GM15510 (cell line): ENCODE data around the gene SNAI1.

Experiments
- POLR2A ChIP-seq: IDR thresholded peaks from 3 replicates; pipeline ENCODE4 v1.6.1; 2011; ENCODE audit warnings: borderline replicate concordance; ENCODE audit not compliant: insufficient read length; ENCODE audit errors: extremely low read depth

The SNAI1 gene

DNA sequence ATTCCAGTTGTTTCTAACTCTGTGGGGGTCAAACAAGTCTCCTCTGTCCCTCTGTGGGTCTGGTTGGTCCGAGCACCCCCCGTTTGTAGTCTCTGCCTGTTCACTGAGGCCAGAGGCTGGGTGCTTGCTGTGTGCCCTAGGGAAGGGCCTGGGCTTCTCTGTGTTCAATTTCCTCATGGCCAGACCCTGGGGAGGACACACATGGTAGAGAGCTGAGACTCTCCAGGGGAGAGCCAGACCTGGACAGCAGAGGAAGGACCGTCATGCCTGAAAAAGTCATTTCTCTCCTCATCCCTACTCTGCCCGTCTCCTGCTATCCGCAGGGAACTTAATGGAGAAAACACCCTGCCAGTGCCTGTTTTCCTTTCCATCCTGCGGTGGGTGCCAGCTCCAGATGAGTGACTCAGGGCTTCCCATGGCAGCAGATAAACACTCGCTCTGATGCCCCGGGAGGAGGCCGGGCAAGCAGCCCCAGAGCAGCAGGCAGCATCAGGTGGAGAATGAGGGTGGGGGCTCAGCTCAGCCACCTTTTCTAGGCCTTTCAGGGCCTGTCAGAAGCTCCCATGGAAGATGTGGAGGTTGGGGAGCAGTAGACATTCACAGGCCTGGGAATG, 51.9 kb downstream of the SNAI1 start:
- TF ChIP-seq POLR2A, result no peak

DNA sequence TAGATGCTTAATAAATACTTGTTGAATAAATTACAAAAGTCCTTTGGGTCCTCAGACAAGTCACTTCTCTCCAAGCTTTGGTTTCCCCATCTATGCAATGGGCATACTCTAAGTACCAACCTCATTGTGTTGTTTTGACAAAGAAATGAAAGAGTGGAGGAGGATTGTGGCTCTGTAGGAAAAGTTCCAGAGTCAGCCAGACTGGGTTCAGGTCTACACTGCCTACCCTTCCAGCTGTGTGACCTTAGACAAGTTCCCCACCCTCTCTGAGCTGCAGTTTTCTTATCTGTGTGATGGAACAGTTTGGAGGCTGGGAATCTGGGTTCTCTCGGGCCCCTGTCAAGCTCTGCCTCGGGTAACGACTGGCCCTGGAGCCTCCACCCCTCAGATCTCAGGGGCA, 53.9 kb downstream of the SNAI1 start:
- TF ChIP-seq POLR2A, result no peak

DNA sequence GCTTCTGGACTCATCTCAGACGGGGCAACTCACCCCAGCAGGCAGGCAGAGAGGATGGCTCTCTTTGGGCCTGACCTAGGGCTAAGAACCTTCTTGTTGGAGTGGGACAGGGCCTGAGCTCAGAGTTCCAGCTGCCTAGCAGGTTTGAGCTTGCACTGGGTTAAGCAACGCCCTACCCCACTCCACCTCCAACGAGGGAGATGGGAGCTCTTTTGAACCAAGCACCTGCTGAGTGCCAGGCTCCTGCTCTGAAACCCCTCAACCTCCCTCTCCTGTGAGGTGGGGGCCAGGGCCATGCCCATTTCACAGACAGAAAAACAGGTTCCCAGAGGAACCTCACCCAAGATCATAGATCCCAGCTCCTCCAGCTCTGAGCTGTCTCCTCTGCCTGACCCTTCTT, 54.3 kb downstream of the SNAI1 start:
- no peak for TF ChIP-seq POLR2A

DNA sequence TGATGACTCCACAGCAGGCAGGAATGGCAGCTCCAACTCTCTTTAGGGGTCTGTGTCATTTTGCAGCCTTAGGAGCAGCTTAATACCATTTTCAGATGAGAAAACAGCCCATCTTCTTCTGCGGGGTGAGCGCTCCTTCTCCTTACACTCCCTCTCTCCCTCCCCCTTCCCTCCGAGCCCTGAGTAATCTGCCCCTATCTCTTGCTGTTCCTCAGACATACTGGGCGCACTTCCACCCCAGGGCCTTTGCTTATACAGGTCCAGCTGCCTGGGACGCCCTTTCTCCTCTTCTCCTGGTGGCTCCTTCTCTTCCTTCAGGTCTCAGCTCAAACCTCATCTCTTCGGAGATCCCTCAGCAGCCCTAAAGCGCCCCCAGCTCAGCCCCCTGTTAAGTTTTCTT, 54.8 kb downstream of the SNAI1 start:
- no peak for TF ChIP-seq POLR2A

DNA sequence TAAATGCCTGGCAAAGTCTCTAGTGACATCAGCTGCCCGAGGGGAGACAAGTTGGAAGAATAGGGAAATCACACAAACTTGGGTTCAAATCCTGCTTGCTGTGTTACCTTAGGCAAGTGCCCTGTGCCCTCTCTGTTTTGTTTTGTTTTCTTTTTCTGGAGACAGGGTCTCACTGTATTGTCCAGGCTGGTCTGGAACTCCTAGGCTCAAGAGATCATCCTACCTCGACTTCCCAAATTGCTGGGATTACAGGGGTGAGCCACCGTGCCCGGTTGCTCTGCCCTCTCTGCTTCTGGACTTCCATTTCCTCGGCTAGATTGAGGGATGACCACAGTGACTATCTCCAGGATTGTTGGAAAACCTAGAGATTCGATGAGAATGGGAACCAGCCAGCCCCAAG, 55.4 kb downstream of the SNAI1 start:
- no peak for TF ChIP-seq POLR2A
